HepG2 (cell line): ENCODE results near the gene DOCK3. TPM values are rescaled to one million over a fixed set of nuclear protein-coding genes. Genes with fewer than 3 reads are reported as not detected.

Experiments
- ATAC-seq: fragments of 200-7000 bp; cut with Tn5 transposase; 3 replicates; pipeline ENCODE4 v1.9.1; 2020; ENCODE audit warnings: mild to moderate bottlenecking, moderate library complexity
- BruUV-seq: library from RNA; stranded (reverse); fragments of 400-500 nt; replicated peaks from 2 replicates; lab custom pipeline; 2021; lab: Mats Ljungman, UMichigan
- CTCF ChIA-PET: fragments of 300-600 bp; formaldehyde crosslinking; extraction: SDS; loops from one replicate; lab custom pipeline; 2021; ENCODE audit warnings: low total read pairs, inconsistent platforms, low intra/inter-chr PET ratio; lab: Yijun Ruan, JAX
- POLR2A ChIA-PET: fragments of 350-600 bp; sonication (Branson Sonifier 250); formaldehyde crosslinking; loops from one replicate; lab custom pipeline; 2020; ENCODE audit warnings: antibody characterized with exemption, inconsistent platforms; lab: Yijun Ruan, JAX
- DNase-seq: peaks from one replicate; pipeline ENCODE4 v3.0.0-alpha.2; 2015; ENCODE audit warnings: low spot score
- FAIRE-seq: peaks from 3 replicates; lab custom pipeline; 2011; peaks lifted over from hg19 to GRCh38; lab: Jason Lieb, UNC
- H2AFZ ChIP-seq: one replicate; pipeline ENCODE4 v1.6.1; 2011; ENCODE audit warnings: low read length, inconsistent platforms
- H3K27ac ChIP-seq: fragments of 300-600 bp; 3 replicates; pipeline ENCODE4 v1.8.0; 2011; ENCODE audit warnings: mixed run types, mild to moderate bottlenecking, mixed read lengths, low read length, inconsistent platforms; ENCODE audit not compliant: insufficient read depth; ENCODE audit errors: extremely low read length
- H3K27me3 ChIP-seq, 2 experiments: fragments of 200-600 bp in 1 of 2; 2 replicates in 1 of 2; 3 replicates in 1 of 2; pipeline versions ENCODE4 v1.6.0 to v1.8.0; 2011; ENCODE audit warnings: low read length in 2 of 2, mild to moderate bottlenecking in 2 of 2, moderate library complexity in 2 of 2, inconsistent platforms in 1 of 2; ENCODE audit not compliant: insufficient read depth in 2 of 2, control insufficient read depth in 1 of 2
- H3K36me3 ChIP-seq, 2 experiments: fragments of 200-600 bp in 1 of 2; replicated peaks in 1 of 2; 2 replicates in 1 of 2; 3 replicates in 1 of 2; pipeline versions ENCODE4 v1.5.1 to v1.8.0; 2011; ENCODE audit warnings: low read length in 2 of 2, inconsistent platforms in 1 of 2; ENCODE audit not compliant: insufficient read depth in 2 of 2, control insufficient read depth in 1 of 2
- H3K4me1 ChIP-seq: 2 replicates; pipeline ENCODE4 v1.5.1; 2012; ENCODE audit warnings: low read length, inconsistent platforms; ENCODE audit not compliant: insufficient read depth
- H3K4me2 ChIP-seq: 2 replicates; pipeline ENCODE4 v1.6.0; 2011; ENCODE audit warnings: low read depth, low read length, inconsistent platforms
- H3K4me3 ChIP-seq, 3 experiments: fragments of 200-600 bp in 1 of 3; sonication (generic), shearing (Covaris generic) in 1 of 3; replicated peaks in 1 of 3; 2 replicates each; pipeline ENCODE4 v1.5.1; 2011 to 2016; ENCODE audit warnings: low read length in 3 of 3, inconsistent platforms in 2 of 3, low read depth in 2 of 3, mild to moderate bottlenecking in 2 of 3, control low read depth in 1 of 3, mixed read lengths in 1 of 3; ENCODE audit not compliant: insufficient read depth in 1 of 3
- H3K79me2 ChIP-seq: one replicate; pipeline ENCODE4 v1.6.1; 2011; ENCODE audit warnings: low read length, inconsistent platforms; ENCODE audit not compliant: insufficient read depth
- H3K9ac ChIP-seq: 2 replicates; pipeline ENCODE4 v1.6.0; 2011; ENCODE audit warnings: mild to moderate bottlenecking, low read depth, low read length, inconsistent platforms; ENCODE audit not compliant: insufficient read depth
- H3K9me3 ChIP-seq: 2 replicates; pipeline ENCODE4 v1.5.1; 2012; ENCODE audit warnings: mild to moderate bottlenecking, low read length
- H4K20me1 ChIP-seq: 2 replicates; pipeline ENCODE4 v1.6.0; 2011; ENCODE audit warnings: inconsistent platforms, mild to moderate bottlenecking, low read length, moderate library complexity; ENCODE audit not compliant: insufficient read depth
- ARID4A ChIP-seq: sonication (generic); formaldehyde crosslinking; IDR thresholded peaks from 2 replicates; pipeline ENCODE4 v1.5.0; 2020; ENCODE audit warnings: mild to moderate bottlenecking, missing genetic modification reagents, borderline replicate concordance
- BORCS8-MEF2B ChIP-seq: sonication (generic); formaldehyde crosslinking; IDR thresholded peaks from 2 replicates; pipeline ENCODE4 v1.8.0; 2022; ENCODE audit warnings: mild to moderate bottlenecking, missing genetic modification reagents
- CEBPG ChIP-seq: IDR thresholded peaks from 2 replicates; pipeline ENCODE4 v1.6.1; 2016
- DMAP1 ChIP-seq: IDR thresholded peaks from 2 replicates; pipeline ENCODE4 v1.6.1; 2016
- JUN ChIP-seq: sonication (generic); formaldehyde crosslinking; IDR thresholded peaks from 2 replicates; pipeline ENCODE4 v1.4.0; 2020; ENCODE audit warnings: mild to moderate bottlenecking, missing genetic modification reagents
- MAF1 ChIP-seq: sonication (generic); formaldehyde crosslinking; IDR thresholded peaks from 2 replicates; pipeline ENCODE4 v1.5.0; 2020; ENCODE audit warnings: missing genetic modification reagents, borderline replicate concordance
- SMAD3 ChIP-seq: sonication (generic); formaldehyde crosslinking; IDR thresholded peaks from 2 replicates; pipeline ENCODE4 v1.4.0; 2020; ENCODE audit warnings: missing genetic modification reagents
- ZBTB3 ChIP-seq: sonication (generic); formaldehyde crosslinking; IDR thresholded peaks from 2 replicates; pipeline ENCODE4 v1.4.0; 2020; ENCODE audit warnings: low read depth, mild to moderate bottlenecking, moderate library complexity, missing genetic modification reagents, borderline replicate concordance
- ZNF318 ChIP-seq: sonication (generic); formaldehyde crosslinking; IDR thresholded peaks from 2 replicates; pipeline ENCODE4 v1.4.0; 2020; ENCODE audit warnings: mild to moderate bottlenecking, missing genetic modification reagents
- ZNF460 ChIP-seq: sonication (generic); formaldehyde crosslinking; IDR thresholded peaks from 2 replicates; pipeline ENCODE4 v1.5.1; 2020; ENCODE audit warnings: missing genetic modification reagents, mild to moderate bottlenecking, borderline replicate concordance
- ZNF576 ChIP-seq: sonication (generic); formaldehyde crosslinking; IDR thresholded peaks from 2 replicates; pipeline ENCODE4 v1.4.0; 2020; ENCODE audit warnings: mild to moderate bottlenecking, missing genetic modification reagents
- ZNF616 ChIP-seq: sonication (generic); formaldehyde crosslinking; IDR thresholded peaks from 2 replicates; pipeline ENCODE4 v1.5.0; 2020; ENCODE audit warnings: low read depth, mild to moderate bottlenecking, missing genetic modification reagents
- in situ Hi-C: cut with HindIII; loops from 2 replicates; pipeline ENCODE4 v1.10.0; 2017; ENCODE audit warnings: low pct_unique_long_range_greater_than_20kb; ENCODE audit not compliant: extremely low pct_ligation_motif_present
- intact Hi-C: fragments of 100-400 bp; cut with micrococcal nuclease; formaldehyde crosslinking; loops from one replicate; pipeline ENCODE4 v1.10.0; 2022; ENCODE audit not compliant: unreplicated experiment
- polyA plus RNA-seq, 8 experiments: library from polyadenylated mRNA; depleted of rRNA in 3 of 8; stranded (reverse) in 7 of 8; unstranded in 1 of 8; fragments of >200 nt; fragmentation: Illumina TruSeq in 4 of 8; extraction: Trizol in 4 of 8; gene quantifications; 2 replicates each; pipeline versions ENCODE4 v1.2.1 to v1.2.3, GENCODE V29; 2011 to 2016; ENCODE audit warnings: low read depth in 4 of 8, missing spikeins in 1 of 8, mixed read lengths in 1 of 8; ENCODE audit not compliant: insufficient read depth in 1 of 8
- total RNA-seq, 5 experiments: library from RNA; depleted of rRNA; stranded (reverse); fragments of >200 nt; fragmentation: Illumina TruSeq; extraction: Trizol; gene quantifications; 2 replicates each; pipeline ENCODE4 v1.2.3, GENCODE V29; 2016; ENCODE audit warnings: low read depth in 1 of 5

The DOCK3 gene
- total and polyA plus RNA-seq, 2 of the 13 experiments (the other 11 are each of a cell fraction or from before 2014, with no cell fraction given): not detected

- no peak for TF ChIP-seq ZNF318 (CRISPR knock-in tag)
- no peak for TF ChIP-seq ZNF616 (CRISPR knock-in tag)
Measured at GRCh38 chr3:51401735-51402134, 727.0 kb downstream of the DOCK3 start (continued).

- no peak for FAIRE-seq
- Histone ChIP-seq H3K9me3 (no peaks in the 10 kb centered on the region), H3K4me3 (no peak overlapping the region), H3K9ac (no peak overlapping the region), H3K27me3 (no peaks in the 10 kb centered on the region), H2AFZ (no peak overlapping the region), H4K20me1 (no peaks in the 10 kb centered on the region), H3K27ac (no peak overlapping the region), H3K36me3 (peaks cover 19 to 60% of the 10 kb centered on the region in 2 experiments), H3K79me2 (no peaks in the 10 kb centered on the region), H3K4me1 (no peaks in the 10 kb centered on the region), H3K4me2 (no peak overlapping the region)
- ATAC-seq: no peak
- in situ Hi-C loops: no loop called here
- no TSS peak for BruUV-seq
- no peak for DNase-seq
- POLR2A ChIA-PET: no interaction called here
- intact Hi-C loops: no loop called here
- CTCF ChIA-PET: no interaction called here
- no peak for TF ChIP-seq DMAP1 (CRISPR knock-in tag)
- TF ChIP-seq CEBPG: no peak
- TF ChIP-seq ZBTB3 (CRISPR knock-in tag): no peak
- TF ChIP-seq SMAD3 (CRISPR knock-in tag): no peak
- no peak for TF ChIP-seq ARID4A (CRISPR knock-in tag)
- TF ChIP-seq BORCS8-MEF2B (CRISPR knock-in tag): no peak
- TF ChIP-seq MAF1 (CRISPR knock-in tag): no peak
- TF ChIP-seq JUN (CRISPR knock-in tag): no peak
- no peak for TF ChIP-seq ZNF460 (CRISPR knock-in tag)
- no peak for TF ChIP-seq ZNF576
Measured at GRCh38 chr3:51403675-51404074, 728.9 kb downstream of the DOCK3 start.
